Astrocyte of the cerebellum (primary cell): ENCODE results near the gene TBC1D5.
A peak's percentile ranks its signal among the peaks of the same experiment; 100 is the strongest.

Source experiments
- DNase-seq: peaks from one replicate; pipeline ENCODE4 v3.0.0-alpha.2; 2011; ENCODE audit warnings: low read depth
- H3K4me3 ChIP-seq: 2 replicates; pipeline ENCODE4 v1.5.1; 2011; ENCODE audit warnings: mild to moderate bottlenecking, low read depth, low read length, moderate library complexity
- in situ Hi-C: cut with HindIII; loops from 2 replicates; pipeline ENCODE4 v1.10.0; 2017; ENCODE audit warnings: low sequenced_read_pairs
- TF ChIP-seq, protein P1 (sequence below): IDR thresholded peaks from 2 replicates; pipeline ENCODE4 v1.5.1; 2012; ENCODE audit warnings: low read length, low read depth, moderate library complexity, mild to moderate bottlenecking; ENCODE audit errors: missing control alignments

TBC1D5 gene

DNA sequence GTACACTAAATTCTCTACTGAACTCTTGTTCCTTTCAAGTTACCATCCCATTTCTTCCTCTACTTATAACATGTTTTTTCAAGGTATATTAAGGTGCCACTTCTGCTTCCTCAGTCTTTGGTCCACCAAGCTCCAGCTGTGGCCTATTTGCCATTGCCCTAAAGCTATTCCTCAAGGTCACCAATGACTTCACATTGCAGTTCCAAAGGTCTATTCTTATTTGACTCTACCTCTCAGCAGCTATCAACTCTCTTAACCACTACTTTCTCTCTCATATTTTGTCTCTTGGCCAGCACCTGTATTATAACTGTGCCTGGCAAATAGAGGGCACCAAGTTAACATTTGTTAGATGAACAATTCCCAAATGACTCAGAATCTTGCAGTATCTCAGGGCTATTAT is 503.0 kb downstream of the TBC1D5 start:
- TF ChIP-seq, protein P1, sequence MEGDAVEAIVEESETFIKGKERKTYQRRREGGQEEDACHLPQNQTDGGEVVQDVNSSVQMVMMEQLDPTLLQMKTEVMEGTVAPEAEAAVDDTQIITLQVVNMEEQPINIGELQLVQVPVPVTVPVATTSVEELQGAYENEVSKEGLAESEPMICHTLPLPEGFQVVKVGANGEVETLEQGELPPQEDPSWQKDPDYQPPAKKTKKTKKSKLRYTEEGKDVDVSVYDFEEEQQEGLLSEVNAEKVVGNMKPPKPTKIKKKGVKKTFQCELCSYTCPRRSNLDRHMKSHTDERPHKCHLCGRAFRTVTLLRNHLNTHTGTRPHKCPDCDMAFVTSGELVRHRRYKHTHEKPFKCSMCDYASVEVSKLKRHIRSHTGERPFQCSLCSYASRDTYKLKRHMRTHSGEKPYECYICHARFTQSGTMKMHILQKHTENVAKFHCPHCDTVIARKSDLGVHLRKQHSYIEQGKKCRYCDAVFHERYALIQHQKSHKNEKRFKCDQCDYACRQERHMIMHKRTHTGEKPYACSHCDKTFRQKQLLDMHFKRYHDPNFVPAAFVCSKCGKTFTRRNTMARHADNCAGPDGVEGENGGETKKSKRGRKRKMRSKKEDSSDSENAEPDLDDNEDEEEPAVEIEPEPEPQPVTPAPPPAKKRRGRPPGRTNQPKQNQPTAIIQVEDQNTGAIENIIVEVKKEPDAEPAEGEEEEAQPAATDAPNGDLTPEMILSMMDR = no peak
- in situ Hi-C loops = no loop called here
- H3K4me3 ChIP-seq = no peak overlapping the region
- no peak for DNase-seq

DNA sequence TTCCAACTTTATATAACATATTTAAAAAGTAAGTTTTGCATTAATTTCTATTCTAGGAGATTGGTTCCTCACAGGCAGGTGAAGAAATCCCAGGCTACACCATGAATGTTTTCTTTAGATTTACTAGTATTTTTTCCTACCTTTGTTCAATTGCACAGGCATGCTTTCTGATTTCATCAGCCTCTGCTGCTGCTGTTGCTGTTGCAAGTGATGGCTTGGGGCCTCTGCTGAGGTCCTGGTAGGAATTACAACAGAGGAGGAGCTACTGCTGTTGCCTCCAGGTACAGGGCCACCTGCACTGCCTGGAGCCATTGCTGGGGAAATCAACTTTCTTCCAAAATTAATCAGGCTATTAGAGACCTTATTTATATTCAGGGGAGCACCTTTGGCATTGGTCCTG is 504.4 kb downstream of the TBC1D5 start:
- in situ Hi-C loops = no loop called here
- H3K4me3 ChIP-seq = no peak overlapping the region
- TF ChIP-seq, protein P1 = no peak
- DNase-seq = no peak

DNA sequence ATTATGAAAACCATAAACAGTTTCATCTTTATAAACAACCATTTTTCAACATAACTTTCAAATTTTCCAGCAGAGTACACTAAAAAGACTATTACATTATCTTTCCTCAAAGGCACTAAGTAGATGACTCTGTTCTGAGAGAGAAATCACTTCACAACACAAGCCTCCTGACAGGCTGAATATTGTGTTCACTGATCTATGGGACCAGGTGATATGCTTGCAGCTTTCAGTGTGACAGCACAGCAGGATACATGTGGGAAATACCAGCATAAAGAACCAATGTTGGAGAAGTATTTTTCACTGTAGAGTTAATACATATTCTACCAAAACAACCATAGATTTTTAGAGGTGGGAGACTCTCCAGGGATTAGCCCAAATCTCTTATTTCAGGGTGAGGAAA is 507.1 kb downstream of the TBC1D5 start:
- in situ Hi-C loops = no loop called here
- TF ChIP-seq, protein P1 = no peak
- DNase-seq = no peak
- no peak overlapping the region for H3K4me3 ChIP-seq

DNA sequence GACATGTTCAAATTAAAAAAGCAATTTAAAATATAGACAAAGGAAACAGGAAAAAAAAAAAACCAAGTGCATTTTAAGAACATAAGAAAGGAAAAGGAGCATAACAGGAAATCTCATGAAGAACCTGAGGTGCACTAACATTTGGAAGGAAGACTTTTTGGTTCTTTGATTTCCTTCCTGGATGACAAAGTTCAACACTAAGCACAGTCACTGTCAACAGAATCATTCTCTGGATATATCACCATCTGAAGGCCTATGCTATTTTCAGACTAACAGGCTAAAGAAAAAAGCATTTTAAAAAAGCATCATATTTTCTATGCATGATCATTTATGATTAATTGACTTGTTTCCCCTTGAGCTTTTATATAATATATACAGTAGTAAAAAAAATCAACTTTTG is 508.0 kb downstream of the TBC1D5 start:
- in situ Hi-C loops = loop anchor here (5.0 kb wide), 1 partner anchor 632 kb away; no protein-coding TSS in a partner anchor
- no peak for DNase-seq
- TF ChIP-seq, protein P1 = no peak
- no peak overlapping the region for H3K4me3 ChIP-seq

DNA sequence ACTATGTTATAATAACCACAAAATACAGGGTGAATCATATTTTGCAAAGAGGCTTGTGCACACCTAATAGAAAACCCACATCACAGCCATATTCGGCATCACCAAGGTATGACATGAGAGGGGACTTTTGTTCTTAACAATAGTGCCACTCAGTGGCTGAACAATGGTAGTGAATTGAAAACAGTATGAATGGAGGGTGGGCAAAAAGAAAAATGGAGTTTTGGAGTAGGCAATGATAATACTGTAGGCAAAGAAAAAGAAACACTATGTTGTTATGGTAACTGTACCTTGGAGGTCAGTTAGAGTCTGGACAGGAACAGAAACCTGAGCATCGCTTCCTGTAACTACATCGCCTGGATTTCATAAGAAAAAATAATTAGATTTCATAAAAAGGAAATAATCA is 509.0 kb downstream of the TBC1D5 start:
- in situ Hi-C loops = loop anchor here (5.0 kb wide), 1 partner anchor 631 kb away; no protein-coding TSS in a partner anchor

DNA sequence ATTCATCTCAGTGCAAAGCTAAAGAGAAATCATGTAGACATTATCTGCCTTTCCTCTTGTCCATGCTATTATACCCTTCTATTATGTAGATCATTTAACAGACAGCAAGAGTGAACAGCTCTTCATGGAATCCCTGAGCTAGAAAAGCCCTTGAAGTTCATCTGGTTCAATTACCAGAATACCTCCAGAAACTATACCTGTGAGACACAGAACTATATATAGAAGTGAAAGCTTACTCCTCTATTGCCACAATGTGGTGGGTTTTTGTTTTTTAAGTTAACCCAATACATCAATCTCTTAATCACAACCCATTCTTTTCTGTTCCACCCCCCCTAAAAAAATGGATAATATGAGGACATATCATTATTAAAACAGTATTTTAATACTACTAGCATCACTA is 510.0 kb downstream of the TBC1D5 start:
- DNase-seq = no peak
- TF ChIP-seq, protein P1 = no peak

More for the DNA sequence above, 509.0 kb downstream of the TBC1D5 start:
- no peak overlapping the region for H3K4me3 ChIP-seq
- peak; percentile 51 for DNase-seq
- TF ChIP-seq, protein P1 = peak; percentile 63

More for the DNA sequence above, 510.0 kb downstream of the TBC1D5 start:
- in situ Hi-C loops = loop anchor here (5.0 kb wide), 1 partner anchor 630 kb away; no protein-coding TSS in a partner anchor
- no peak overlapping the region for H3K4me3 ChIP-seq
